Mesodermal cell (in vitro differentiated cells): ENCODE data around the gene PARVG.

ENCODE experiments used
- H3K27ac ChIP-seq: 2 replicates; pipeline ENCODE4 v1.7.0; 2013; ENCODE audit warnings: mild to moderate bottlenecking, low read depth, low read length, moderate library complexity; ENCODE audit not compliant: severe bottlenecking
- H3K36me3 ChIP-seq: 2 replicates; pipeline ENCODE4 v1.7.1; 2013; ENCODE audit warnings: mild to moderate bottlenecking, low read length, moderate library complexity; ENCODE audit not compliant: control insufficient read depth, insufficient read depth
- H3K4me1 ChIP-seq: one replicate; pipeline ENCODE4 v1.7.1; 2013; ENCODE audit warnings: mild to moderate bottlenecking, low read length; ENCODE audit not compliant: insufficient read depth, control insufficient read depth, poor library complexity, severe bottlenecking
- H3K4me3 ChIP-seq: 2 replicates; pipeline ENCODE4 v1.7.0; 2013; ENCODE audit warnings: low read length, control low read depth, mild to moderate bottlenecking; ENCODE audit not compliant: insufficient read depth, poor library complexity, severe bottlenecking; ENCODE audit errors: extremely low read depth
- H3K9me3 ChIP-seq: 2 replicates; pipeline ENCODE4 v1.7.1; 2013; ENCODE audit warnings: mild to moderate bottlenecking, low read length, moderate library complexity; ENCODE audit not compliant: control insufficient read depth
- WGBS, 2 experiments: methylation state at CpG; one replicate each; pipeline ENCODE4 v1.1.5; 2013; ENCODE audit warnings: missing lambda C conversion rate in 2 of 2; ENCODE audit not compliant: insufficient coverage in 2 of 2; 5-methylcytosine and 5-hydroxymethylcytosine counted together

The PARVG gene

DNA sequence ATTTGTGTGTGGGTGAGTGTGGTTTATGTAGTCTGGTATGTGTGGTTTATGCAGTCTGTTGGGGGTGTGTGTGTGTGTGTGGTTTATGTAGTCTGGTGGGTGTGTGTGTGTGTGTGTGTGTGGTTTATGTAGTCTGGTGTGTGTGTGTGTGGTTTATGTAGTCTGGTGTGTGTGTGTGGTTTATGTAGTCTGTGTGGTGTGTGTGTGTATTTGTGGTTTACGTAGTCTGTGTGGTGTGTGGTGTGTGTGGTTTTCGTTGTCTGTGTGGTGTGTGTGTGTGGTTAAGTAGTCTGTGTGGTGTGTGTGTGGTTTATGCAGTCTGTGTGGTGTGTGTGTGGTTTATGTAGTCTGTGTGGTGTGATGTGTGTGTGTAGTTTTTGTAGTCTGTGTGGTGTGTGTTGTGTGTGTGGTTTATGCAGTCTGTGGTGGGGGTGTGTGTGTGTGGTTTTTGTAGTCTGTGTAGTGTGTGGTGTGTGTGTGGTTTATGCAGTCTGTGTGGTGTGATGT is 26.2 kb upstream of the PARVG start:
- H3K4me1 ChIP-seq = peaks cover 4% of the 10 kb centered on the region
- H3K27ac ChIP-seq = no peak overlapping the region
- 75 to 91% methylated on average over 2 of the region's 2 CpGs for WGBS, 2 experiments

DNA sequence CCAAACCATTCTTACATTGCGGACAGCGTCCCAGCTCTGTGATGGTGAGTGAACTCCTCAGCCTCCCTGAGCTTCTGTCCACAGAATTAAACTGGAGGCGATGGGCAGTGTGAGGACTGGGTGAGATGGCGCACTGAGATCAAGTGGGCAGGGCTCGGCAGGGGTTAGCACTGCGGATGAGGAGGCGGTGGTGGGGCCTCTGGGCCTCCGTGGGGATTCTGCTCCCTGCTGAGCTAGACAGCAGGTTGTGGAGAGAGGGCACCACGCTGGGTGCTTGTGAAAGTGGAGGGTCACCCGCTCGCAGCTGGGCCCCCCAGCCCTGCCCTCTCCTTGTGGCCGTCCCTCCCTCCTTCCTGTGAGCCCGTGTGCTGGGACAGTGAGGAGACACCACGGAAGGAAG is 25.6 kb upstream of the PARVG start:
- Histone ChIP-seq H3K4me3 (no peak overlapping the region), H3K4me1 (peaks cover 4% of the 10 kb centered on the region), H3K27ac (no peak overlapping the region), H3K9me3 (no peaks in the 10 kb centered on the region), H3K36me3 (no peaks in the 10 kb centered on the region)
- 92 to 97% methylated on average over 11 to 13 of the region's 14 CpGs for WGBS, 2 experiments

More for the DNA sequence above, 26.2 kb upstream of the PARVG start:
- H3K9me3 ChIP-seq = no peaks in the 10 kb centered on the region
- H3K4me3 ChIP-seq = no peak overlapping the region
- H3K36me3 ChIP-seq = no peaks in the 10 kb centered on the region

DNA sequence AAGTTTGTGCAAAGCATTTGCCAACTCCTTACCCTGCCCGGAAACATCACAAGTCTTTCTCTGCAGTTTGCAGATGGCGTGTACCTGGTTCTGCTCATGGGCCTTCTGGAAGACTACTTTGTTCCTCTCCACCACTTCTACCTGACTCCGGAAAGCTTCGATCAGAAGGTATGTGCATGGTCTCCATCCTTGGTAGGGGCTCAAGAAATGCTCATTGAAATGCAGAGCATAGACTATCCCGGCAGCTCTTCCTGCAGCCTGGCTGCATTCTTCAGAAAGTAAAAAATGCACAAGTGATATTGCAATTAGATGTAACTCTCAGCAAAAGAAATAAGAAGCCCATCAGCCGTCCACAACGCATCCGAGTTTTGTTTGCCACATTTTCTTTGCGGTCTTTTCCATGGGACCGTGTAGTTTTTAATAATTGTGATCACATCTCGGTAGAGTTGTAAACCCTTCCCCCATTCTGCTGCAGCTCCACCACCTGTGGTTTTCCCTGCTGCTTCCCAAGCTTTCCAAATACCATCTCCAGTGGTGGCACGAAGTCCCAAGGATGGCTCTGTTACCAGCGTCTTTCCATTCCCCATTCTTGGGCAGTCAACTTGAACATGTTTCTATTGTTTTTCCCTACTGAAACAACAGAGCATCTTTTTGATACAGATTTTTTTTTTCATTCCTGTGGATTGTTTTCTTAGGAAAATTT is 22.7 kb upstream of the PARVG start:
- Histone ChIP-seq H3K4me1 (peaks cover 4% of the 10 kb centered on the region), H3K36me3 (no peaks in the 10 kb centered on the region), H3K27ac (no peak overlapping the region), H3K9me3 (no peaks in the 10 kb centered on the region), H3K4me3 (no peak overlapping the region)
- 76 to 78% methylated on average over 10 to 12 of the region's 13 CpGs for WGBS, 2 experiments

DNA sequence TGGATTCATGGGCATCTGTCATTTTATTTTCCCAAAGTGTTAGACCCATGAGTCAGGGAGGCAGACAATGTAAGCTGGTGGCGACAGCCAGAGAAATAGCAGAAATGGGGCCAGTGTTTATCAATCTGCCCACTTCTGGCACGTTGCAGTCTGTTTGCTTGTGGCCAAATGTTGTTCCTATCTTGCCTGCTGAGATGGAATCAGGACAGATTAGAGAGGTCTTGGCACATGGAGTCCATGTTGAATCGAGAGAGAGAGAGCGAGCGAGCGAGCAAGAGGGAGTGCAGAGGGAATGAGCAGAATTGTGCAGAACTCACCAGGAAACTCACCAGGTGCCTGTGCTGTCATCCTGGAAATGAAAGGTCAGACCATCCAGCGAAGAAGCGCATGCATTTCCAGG is 21.9 kb upstream of the PARVG start:
- H3K4me1 ChIP-seq = peaks cover 4% of the 10 kb centered on the region
- WGBS, 2 experiments = 83 to 91% methylated on average over 8 of the region's 8 CpGs
- H3K27ac ChIP-seq = no peak overlapping the region
- no peaks in the 10 kb centered on the region for H3K36me3 ChIP-seq
- H3K4me3 ChIP-seq = no peak overlapping the region
- H3K9me3 ChIP-seq = no peaks in the 10 kb centered on the region

DNA sequence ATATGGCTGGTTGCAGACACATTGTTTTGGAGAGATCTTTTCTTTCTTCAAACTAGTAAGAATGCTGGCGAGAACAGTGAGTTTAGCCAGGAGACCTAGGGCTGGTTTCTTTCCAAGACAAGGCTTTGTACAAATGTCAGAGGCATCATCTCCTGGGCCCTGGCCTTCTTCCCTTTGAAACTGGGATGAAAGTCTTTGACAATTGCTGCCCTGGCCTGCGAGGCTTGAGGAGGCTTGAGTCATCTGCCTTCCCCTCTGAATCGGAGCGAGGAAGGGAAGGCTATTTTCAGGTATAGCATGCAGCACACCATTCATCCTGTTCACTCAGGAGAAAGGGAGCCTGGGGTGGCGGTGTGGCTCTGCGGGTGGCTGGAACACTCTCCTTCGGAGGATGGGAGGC is 21.5 kb upstream of the PARVG start:
- Histone ChIP-seq H3K27ac (no peak overlapping the region), H3K4me3 (no peak overlapping the region), H3K36me3 (no peaks in the 10 kb centered on the region), H3K4me1 (peaks cover 4% of the 10 kb centered on the region), H3K9me3 (no peaks in the 10 kb centered on the region)
- WGBS, 2 experiments = 78 to 83% methylated on average over 4 to 5 of the region's 7 CpGs

DNA sequence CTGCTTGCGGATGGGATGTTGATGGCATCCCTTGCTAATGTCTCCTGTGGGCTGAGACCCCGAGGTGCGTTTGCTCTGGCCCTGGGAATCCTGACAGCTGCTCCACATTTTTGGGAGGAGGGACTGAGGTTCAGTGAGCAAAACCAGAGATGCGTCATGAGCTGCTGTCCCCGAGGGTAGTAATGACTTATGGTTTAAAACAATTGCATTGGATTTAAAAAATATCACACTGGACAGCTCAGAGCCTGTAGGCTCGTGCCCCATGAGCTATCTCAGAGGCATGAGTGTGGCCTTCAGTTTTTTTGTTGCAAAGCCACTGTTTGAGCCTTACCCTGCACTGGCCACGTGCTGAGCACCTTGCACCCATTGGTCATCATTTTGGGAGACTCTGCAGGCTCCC is 20.9 kb upstream of the PARVG start:
- no peak overlapping the region for H3K4me3 ChIP-seq
- H3K4me1 ChIP-seq = peaks cover 4% of the 10 kb centered on the region
- no peaks in the 10 kb centered on the region for H3K9me3 ChIP-seq
- H3K27ac ChIP-seq = no peak overlapping the region
- no peaks in the 10 kb centered on the region for H3K36me3 ChIP-seq
- 90 to 94% methylated on average over 7 of the region's 7 CpGs for WGBS, 2 experiments

DNA sequence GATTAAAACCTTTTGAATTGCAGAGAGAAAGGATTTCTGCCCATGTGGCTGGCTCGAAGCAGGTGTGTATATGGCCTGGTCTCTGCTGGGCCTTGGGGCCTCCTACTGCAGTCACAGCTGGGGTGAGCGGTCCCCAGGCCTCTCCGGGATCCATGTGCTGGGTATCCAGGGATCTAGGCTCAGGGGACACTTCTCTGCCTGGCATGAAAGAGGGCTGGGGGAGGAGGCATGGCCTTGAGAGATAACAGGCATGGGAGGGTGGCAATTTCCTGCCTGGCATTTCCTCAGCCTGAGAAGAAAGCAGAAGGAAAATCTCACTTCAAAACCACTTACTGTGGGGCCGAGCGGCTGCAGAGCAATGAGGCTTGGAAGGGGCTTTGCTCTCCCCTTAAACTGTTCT is 20.3 kb upstream of the PARVG start:
- Histone ChIP-seq H3K27ac (no peak overlapping the region), H3K4me1 (peaks cover 4% of the 10 kb centered on the region), H3K9me3 (no peaks in the 10 kb centered on the region), H3K4me3 (no peak overlapping the region), H3K36me3 (no peaks in the 10 kb centered on the region)
- 94 to 95% methylated on average over 3 to 4 of the region's 5 CpGs for WGBS, 2 experiments

DNA sequence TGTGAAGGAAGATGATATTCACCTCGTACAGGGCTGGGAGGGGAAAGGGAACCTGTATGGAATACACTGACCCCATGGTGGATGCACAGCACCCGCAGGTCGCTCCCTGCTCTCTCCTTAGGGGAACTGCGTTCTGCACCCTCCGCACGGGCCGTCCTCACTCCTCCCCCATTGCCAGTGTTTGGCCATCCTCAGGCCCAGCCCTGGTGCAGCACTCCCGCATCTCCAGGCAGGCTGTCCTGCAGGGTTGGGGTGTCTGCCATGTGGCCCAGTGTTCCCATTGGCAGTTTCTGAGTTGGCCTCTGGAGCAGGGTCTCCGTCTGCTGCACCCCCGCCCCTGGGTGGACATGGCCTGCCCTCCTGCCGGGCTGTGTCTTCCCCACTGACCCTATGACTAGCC is 19.1 kb upstream of the PARVG start:
- Histone ChIP-seq H3K4me1 (peaks cover 4% of the 10 kb centered on the region), H3K9me3 (no peaks in the 10 kb centered on the region), H3K4me3 (no peak overlapping the region), H3K36me3 (no peaks in the 10 kb centered on the region), H3K27ac (no peak overlapping the region)
- WGBS, 2 experiments = 89 to 91% methylated on average over 10 to 11 of the region's 11 CpGs

DNA sequence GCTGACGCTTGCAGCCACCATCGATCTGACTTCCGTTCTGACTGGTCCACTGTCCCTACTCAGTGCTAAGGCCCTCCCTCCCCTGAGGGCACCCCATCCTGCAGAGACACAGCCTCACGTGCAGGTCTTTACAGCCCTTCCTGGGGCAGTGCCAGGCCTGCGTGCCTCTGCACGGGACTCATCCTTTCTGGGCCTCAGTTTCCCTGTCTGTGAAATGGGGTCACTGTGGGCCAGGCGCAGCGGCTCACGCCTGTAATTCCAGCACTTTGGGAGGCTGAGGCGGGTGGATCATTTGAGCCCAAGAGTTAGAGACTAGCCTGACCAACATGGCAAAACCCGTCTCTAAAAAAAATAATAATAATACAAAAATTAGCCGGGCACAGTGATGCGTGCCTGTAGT is 17.8 kb upstream of the PARVG start:
- H3K36me3 ChIP-seq = no peaks in the 10 kb centered on the region
- H3K9me3 ChIP-seq = no peaks in the 10 kb centered on the region
- no peak overlapping the region for H3K27ac ChIP-seq
- WGBS, 2 experiments = 96 to 97% methylated on average over 8 to 9 of the region's 13 CpGs
- no peak overlapping the region for H3K4me3 ChIP-seq
- H3K4me1 ChIP-seq = peaks cover 4% of the 10 kb centered on the region

DNA sequence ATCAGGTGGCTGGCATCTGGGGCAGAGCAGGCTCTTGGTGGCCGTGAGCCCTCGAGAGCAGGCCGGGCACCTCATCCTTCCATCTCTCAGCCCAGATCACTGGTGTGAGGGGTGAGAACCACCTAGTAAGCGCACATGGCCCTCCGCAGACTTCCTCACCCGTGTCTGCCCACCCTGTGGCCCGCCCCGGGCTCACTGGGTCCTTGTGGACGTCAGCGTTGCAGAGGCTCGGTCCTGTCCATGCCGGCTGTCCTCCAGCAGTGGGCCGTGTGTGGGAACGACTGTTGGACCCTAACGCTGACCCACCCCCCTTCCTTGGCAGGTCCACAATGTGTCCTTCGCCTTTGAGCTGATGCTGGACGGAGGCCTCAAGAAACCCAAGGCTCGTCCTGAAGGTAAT is 17.2 kb upstream of the PARVG start:
- 95 to 100% methylated on average over 11 to 18 of the region's 18 CpGs for WGBS, 2 experiments
- Histone ChIP-seq H3K9me3 (no peaks in the 10 kb centered on the region), H3K36me3 (no peaks in the 10 kb centered on the region), H3K27ac (no peak overlapping the region), H3K4me3 (no peak overlapping the region), H3K4me1 (peaks cover 4% of the 10 kb centered on the region)

DNA sequence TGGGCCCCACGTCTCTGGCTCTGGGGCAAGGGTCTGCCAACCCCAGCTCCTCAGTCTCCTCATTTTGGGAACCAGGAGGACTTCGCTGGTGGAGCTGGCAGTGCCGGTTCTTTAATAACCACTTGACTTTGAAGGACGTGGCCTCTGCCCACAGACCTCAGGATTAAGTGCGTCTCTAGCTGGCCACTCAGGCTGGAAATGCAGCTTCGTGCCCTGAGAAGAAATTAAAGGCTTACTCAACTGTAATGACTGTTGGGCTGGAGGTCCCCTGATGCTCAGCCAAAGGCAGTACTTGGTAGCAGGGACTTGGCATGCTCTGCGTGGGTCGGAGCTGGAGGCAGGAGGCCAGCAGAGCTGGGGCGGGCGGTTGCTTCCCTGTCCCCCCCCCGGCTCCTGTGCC is 16.7 kb upstream of the PARVG start:
- H3K9me3 ChIP-seq = no peaks in the 10 kb centered on the region
- no peaks in the 10 kb centered on the region for H3K4me1 ChIP-seq
- H3K4me3 ChIP-seq = no peak overlapping the region
- 92 to 93% methylated on average over 8 to 11 of the region's 11 CpGs for WGBS, 2 experiments
- H3K36me3 ChIP-seq = no peaks in the 10 kb centered on the region
- H3K27ac ChIP-seq = no peak overlapping the region
